Activated CD8-positive, alpha-beta T cell treated with anti-CD3 and anti-CD28 coated beads for 36 hours (primary cell): ENCODE data around the gene HIBCH. TPM values are rescaled to one million over a fixed set of nuclear protein-coding genes. Genes with fewer than 3 reads are reported as not detected.
"Not testable (repeated sequence)": the region's sequence is repeated elsewhere in the genome, so short reads cannot be mapped to it uniquely, and the experiment has no call there.

ENCODE experiments used
- ATAC-seq: fragments of 200-7000 bp; cut with Tn5 transposase; one replicate; pipeline ENCODE4 v1.10.0; 2021; ENCODE audit warnings: mild to moderate bottlenecking, moderate library complexity
- CTCF ChIA-PET: fragments of 350-600 bp; sonication (Branson Sonifier 250); formaldehyde crosslinking; loops from one replicate; lab custom pipeline; 2021; ENCODE audit warnings: antibody characterized with exemption; lab: Charles Lee
- POLR2A ChIA-PET: fragments of 350-600 bp; sonication (Branson Sonifier 250); formaldehyde crosslinking; loops from one replicate; lab custom pipeline; 2021; ENCODE audit warnings: antibody characterized with exemption; lab: Charles Lee
- DNase-seq: peaks from one replicate; pipeline ENCODE4 v3.0.0-alpha.2; 2020
- H3K27ac Mint-ChIP-seq: one replicate; pipeline ENCODE4 v1.8.0; 2021; ENCODE audit warnings: mild to moderate bottlenecking, mixed read lengths
- H3K27me3 Mint-ChIP-seq: one replicate; pipeline ENCODE4 v1.8.0; 2021; ENCODE audit warnings: mixed read lengths
- H3K36me3 Mint-ChIP-seq: one replicate; pipeline ENCODE4 v1.8.0; 2021; ENCODE audit warnings: low read depth, mixed read lengths
- H3K4me1 Mint-ChIP-seq: one replicate; pipeline ENCODE4 v1.8.0; 2021; ENCODE audit warnings: low read depth, mixed read lengths
- H3K4me3 Mint-ChIP-seq: one replicate; pipeline ENCODE4 v1.8.0; 2021; ENCODE audit warnings: mild to moderate bottlenecking, moderate library complexity, mixed read lengths
- H3K9me3 Mint-ChIP-seq: one replicate; pipeline ENCODE4 v1.8.0; 2021; ENCODE audit warnings: mixed read lengths
- intact Hi-C: fragments of 100-400 bp; cut with micrococcal nuclease; formaldehyde crosslinking; loops from one replicate; pipeline ENCODE4 v1.10.0; 2022
- total RNA-seq, 2 experiments: library from RNA; stranded (reverse); gene quantifications; one replicate each; pipeline ENCODE4 v1.2.3, GENCODE V29; 2021
- TF ChIP-seq, protein P1 (sequence below): fragments of 200-600 bp; IDR thresholded peaks from one replicate; pipeline ENCODE4 v1.8.0; 2022; ENCODE audit warnings: antibody characterized with exemption, mild to moderate bottlenecking

The HIBCH gene
- total RNA-seq, 2 experiments from 2014 or later: 17.6 to 19.3 TPM

DNA sequence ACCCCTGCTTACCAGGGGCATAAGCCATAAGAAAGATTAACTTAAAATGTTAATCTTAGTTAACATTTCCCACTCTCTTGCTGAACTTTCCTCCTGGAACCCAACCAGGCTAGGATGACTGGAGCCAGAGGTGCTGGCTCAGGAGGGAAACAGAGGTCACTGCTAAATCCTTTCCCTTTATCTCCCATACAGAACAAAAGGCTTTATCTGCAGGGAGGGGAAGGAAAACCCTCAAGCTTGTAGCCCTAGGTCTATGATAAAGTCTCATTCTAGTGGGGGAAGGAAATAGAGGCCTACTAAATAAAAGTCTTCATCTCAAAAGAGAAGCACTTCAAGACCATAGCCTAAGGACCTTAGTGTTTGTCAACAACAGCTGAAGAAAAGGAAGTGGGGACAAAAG is 18.6 kb downstream of the HIBCH start:
- intact Hi-C loops: no loop called here
- no peak for ATAC-seq
- CTCF ChIA-PET: no interaction called here
- TF ChIP-seq, protein P1, sequence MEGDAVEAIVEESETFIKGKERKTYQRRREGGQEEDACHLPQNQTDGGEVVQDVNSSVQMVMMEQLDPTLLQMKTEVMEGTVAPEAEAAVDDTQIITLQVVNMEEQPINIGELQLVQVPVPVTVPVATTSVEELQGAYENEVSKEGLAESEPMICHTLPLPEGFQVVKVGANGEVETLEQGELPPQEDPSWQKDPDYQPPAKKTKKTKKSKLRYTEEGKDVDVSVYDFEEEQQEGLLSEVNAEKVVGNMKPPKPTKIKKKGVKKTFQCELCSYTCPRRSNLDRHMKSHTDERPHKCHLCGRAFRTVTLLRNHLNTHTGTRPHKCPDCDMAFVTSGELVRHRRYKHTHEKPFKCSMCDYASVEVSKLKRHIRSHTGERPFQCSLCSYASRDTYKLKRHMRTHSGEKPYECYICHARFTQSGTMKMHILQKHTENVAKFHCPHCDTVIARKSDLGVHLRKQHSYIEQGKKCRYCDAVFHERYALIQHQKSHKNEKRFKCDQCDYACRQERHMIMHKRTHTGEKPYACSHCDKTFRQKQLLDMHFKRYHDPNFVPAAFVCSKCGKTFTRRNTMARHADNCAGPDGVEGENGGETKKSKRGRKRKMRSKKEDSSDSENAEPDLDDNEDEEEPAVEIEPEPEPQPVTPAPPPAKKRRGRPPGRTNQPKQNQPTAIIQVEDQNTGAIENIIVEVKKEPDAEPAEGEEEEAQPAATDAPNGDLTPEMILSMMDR: no peak
- no peak overlapping the region for H3K27ac Mint-ChIP-seq
- H3K27me3 Mint-ChIP-seq: no peaks in the 10 kb centered on the region
- H3K36me3 Mint-ChIP-seq: peaks cover 46% of the 10 kb centered on the region
- no peak overlapping the region for H3K4me3 Mint-ChIP-seq
- peaks cover 6% of the 10 kb centered on the region for H3K4me1 Mint-ChIP-seq
- H3K9me3 Mint-ChIP-seq: peaks cover 2% of the 10 kb centered on the region
- POLR2A ChIA-PET: no interaction called here
- DNase-seq: no peak

DNA sequence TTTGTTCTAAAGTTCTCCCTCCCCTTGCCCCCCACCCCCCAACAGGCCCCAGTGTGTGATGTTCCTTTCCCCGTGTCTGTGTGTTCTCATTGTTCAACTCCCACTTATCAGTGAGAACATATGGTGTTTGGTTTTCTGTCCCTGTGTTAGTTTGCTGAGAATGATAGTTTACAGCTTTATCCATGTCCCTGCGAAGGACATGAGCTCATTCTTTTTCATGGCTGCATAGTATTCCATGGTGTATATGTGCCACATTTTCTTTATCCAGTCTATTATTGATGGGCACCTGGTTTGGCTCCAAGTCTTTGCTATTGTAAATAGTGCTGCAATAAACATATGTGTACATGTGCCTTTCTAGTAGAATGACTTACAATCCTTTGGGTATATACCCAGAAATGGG is 21.7 kb downstream of the HIBCH start:
- intact Hi-C loops, H3K4me3 Mint-ChIP-seq, DNase-seq, POLR2A ChIA-PET, CTCF ChIA-PET, H3K27ac Mint-ChIP-seq, H3K27me3 Mint-ChIP-seq, ATAC-seq, H3K9me3 Mint-ChIP-seq, H3K4me1 Mint-ChIP-seq: not testable (repeated sequence)
- H3K36me3 Mint-ChIP-seq: peaks cover 37% of the 10 kb centered on the region

DNA sequence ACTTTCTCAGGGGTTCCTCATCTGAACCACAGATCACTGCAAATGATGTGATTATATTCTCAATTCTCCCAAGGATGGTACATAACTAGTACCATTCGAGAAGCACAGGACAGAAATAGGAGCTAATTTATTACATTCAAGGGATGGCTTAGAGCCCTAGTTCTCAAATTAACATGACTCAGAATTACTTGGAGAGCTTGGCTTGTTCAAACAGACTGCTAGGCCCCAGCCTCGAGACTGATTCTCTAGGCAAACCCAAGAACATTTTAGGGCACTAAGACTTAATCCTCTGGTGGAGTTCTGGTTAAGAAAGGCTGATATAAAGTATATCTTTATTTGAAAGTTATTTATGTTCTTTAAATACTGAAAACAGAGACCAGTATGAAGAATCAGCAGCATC is 35.8 kb downstream of the HIBCH start:
- CTCF ChIA-PET: no interaction called here
- Mint-ChIP-seq H3K4me1 (no peaks in the 10 kb centered on the region), H3K36me3 (peaks cover 37% of the 10 kb centered on the region), H3K9me3 (no peaks in the 10 kb centered on the region), H3K27me3 (no peaks in the 10 kb centered on the region), H3K27ac (no peak overlapping the region), H3K4me3 (no peak overlapping the region)
- DNase-seq (no peak), ATAC-seq (no peak)
- intact Hi-C loops: no loop called here
- TF ChIP-seq, protein P1: no peak
- POLR2A ChIA-PET: no interaction called here

DNA sequence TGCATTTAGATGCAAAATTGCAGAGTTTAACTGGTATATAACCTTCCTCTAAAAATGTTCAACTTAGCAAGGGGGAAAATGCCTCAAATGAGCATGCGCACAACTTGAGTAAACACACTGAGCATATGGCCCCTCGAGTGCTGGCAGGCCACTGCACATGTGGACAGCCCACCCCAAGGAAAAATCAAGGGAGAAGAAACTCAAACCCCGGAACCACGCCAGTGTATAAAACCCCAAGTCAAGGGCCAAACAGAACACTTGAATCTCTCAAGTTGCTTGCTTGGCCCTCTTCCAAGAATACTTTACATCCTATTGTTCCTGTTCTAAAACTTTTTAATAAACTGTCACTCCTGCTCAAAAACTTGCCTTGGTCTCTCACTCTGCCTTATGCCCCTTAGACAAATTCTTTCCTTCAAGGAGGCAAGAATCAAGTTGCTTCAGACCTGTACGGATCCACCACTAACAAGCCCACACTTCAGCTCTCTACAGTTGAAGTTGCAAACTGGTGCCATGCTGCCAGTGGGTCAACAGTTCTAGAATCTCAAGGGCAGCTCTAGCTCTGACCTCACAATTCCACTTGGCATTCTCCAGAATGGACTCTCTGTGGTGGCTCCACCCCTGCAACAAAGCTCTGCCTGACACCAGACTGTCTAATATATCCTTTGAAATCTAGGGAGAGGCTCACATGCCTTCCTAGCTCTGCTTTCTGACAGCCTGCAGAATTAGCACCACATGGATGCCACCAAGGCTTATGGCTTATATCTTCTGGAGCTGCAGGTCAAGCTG is 38.9 kb downstream of the HIBCH start:
- TF ChIP-seq, protein P1: no peak
- Mint-ChIP-seq H3K36me3 (peaks cover 28% of the 10 kb centered on the region), H3K9me3 (no peaks in the 10 kb centered on the region), H3K27me3 (no peaks in the 10 kb centered on the region), H3K4me1 (peaks cover 4% of the 10 kb centered on the region), H3K4me3 (no peak overlapping the region), H3K27ac (no peak overlapping the region)
- DNase-seq (no peak), ATAC-seq (no peak)
- ChIA-PET POLR2A (no interaction called here), CTCF (interaction anchor here (1.7 kb wide), 1 partner anchor 192 kb away, joined by 6 read pairs; no protein-coding TSS in a partner anchor)
- intact Hi-C loops: no loop called here

DNA sequence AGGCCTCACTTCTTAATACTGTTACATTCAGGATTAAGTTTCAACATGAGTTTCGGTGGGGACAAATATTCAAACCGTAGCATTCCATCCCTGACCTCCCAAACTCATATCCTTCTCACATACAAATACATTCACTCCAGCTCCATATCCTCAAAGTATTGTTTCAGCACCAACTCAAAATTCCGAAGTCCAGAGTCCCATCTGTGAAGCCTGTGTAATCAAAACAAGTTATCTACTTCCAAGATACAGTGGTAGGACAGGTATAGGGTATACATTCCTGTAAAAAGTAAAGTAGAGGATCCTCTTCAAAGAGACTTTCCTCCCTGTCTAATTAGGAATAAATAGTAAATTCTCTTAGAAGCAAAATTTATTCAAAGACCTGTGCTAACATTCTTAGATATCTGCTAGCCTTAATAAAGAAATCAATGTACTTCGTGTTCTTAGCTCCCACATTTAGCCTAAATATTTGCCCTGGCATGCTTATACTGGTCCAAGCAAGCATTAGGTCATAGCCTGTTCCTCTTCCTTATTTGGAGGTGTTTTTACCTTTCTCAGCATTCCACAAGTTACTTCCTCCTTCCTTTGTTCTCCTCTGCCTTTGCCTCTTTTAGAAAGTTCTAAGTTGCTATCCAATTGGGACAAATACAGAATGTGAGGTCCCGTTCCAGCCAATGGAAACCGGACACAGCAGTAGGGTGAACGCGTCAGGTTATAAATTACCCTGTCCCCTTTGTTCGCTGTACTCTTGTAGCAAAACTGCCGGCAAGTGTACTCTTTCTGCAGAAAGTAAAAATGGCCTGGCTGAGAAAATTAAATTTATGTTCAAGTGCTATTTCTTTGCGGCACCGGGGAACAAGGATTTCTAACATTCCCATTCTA is 40.1 kb downstream of the HIBCH start:
- H3K36me3 Mint-ChIP-seq: peaks cover 32% of the 10 kb centered on the region
- not testable (repeated sequence) for DNase-seq, H3K4me3 Mint-ChIP-seq

More for the DNA sequence above, 40.1 kb downstream of the HIBCH start:
- H3K9me3 Mint-ChIP-seq, POLR2A ChIA-PET, H3K27ac Mint-ChIP-seq, ATAC-seq, H3K27me3 Mint-ChIP-seq, H3K4me1 Mint-ChIP-seq: not testable (repeated sequence)
- CTCF ChIA-PET: interaction anchor here (2.5 kb wide), 1 partner anchor 190 kb away, joined by 12 read pairs; no protein-coding TSS in a partner anchor
- intact Hi-C loops: loop anchor here (5.0 kb wide), 1 partner anchor 192 kb away; no protein-coding TSS in a partner anchor
